GM19240 (cell line): Measurements from ENCODE around the gene UNC5C.

Experiments used
- DNase-seq: peaks from one replicate; pipeline ENCODE4 v3.0.0; 2011; ENCODE audit warnings: low spot score; ENCODE audit not compliant: insufficient read length

The UNC5C gene

GRCh38 chr4:95220205-95221175 is 328.3 kb downstream of the UNC5C start:
- DNase-seq: no peak

GRCh38 chr4:95219109-95219508 is 329.7 kb downstream of the UNC5C start:
- no peak for DNase-seq

DNA sequence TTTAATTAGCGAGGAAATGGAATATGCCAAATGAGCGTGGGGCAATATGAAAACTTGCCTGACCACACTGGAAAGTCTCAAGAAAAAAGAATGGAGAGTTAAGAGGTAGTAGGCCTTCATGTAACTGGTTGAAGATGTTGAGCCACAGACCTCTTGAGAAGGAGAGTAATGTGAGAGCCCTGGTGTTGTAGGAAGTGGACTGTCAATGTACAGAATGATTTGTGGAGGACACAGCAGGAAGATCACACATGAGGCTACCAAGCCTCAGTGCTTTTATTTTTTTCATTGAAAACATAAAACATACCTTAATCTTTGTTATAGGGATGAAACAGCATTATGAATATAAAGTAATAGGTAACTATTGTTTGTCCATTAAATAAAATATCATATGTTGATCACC is 331.6 kb downstream of the UNC5C start:
- no peak for DNase-seq

DNA sequence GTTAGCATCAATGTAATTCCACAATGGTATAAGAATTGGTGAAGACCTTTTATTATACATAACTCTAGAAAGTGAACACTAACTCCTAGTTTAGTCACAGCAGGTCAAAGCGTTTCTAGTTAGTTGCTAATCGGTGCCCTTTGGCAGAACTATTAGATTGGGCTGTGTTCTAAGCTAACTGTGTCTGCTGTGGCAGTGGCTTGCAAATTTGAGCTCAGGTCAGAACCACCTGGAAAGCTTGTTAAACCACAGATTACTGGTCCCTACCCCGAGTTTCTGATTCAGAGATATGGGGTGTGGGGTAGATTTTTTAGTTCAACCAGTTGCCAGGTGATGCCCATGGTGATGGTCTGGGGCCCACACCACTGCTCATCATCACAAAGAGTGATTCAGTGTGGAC is 332.1 kb downstream of the UNC5C start:
- DNase-seq: no peak

GRCh38 chr4:95215991-95216605 is 332.7 kb downstream of the UNC5C start:
- DNase-seq: no peak

DNA sequence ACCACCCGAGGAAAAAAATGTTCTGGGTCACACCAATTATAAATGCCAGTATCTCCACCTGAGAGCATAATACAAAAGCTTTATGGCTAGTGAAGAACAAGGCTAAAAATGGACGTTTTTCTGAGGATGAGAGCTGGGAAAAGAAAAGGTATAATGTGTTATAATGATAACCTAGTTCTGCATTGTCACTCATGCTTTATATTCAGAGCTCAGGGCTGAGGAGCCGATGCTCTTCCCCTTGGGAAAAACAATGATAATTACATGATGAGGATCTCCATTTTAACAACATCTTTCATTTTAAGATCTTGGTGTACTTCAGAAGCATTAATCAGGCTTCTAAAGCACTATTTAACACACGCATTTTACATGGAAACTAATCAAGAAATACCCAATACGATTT is 333.7 kb downstream of the UNC5C start:
- DNase-seq: no peak

- DNase-seq: no peak
Observed at GRCh38 chr4:95214408-95214807, 334.4 kb downstream of the UNC5C start.

DNA sequence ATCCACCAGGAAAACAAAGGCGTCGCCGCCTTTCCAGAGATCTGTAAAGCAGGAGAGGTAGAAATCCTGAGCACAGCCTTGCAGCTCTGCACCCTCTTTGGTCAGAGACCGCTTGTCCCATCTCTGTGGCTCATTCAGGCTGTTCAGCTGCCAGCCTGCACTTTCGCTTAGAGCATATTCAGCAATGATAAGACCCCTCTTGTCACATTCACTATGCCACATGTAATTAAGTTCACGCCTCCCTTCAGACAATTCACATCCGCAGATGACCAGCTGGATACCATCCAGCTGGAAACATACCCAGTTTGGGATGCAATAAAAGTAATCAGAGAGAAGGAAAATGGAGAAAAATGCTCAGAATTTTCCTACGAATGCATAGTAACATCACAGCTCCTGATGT is 335.4 kb downstream of the UNC5C start:
- no peak for DNase-seq

- DNase-seq: no peak
Observed at GRCh38 chr4:95212692-95213091, 336.1 kb downstream of the UNC5C start.

- no peak for DNase-seq
Observed at GRCh38 chr4:95209927-95210326, 338.8 kb downstream of the UNC5C start.

GRCh38 chr4:95204873-95205272 is 343.9 kb downstream of the UNC5C start:
- DNase-seq: no peak

DNA sequence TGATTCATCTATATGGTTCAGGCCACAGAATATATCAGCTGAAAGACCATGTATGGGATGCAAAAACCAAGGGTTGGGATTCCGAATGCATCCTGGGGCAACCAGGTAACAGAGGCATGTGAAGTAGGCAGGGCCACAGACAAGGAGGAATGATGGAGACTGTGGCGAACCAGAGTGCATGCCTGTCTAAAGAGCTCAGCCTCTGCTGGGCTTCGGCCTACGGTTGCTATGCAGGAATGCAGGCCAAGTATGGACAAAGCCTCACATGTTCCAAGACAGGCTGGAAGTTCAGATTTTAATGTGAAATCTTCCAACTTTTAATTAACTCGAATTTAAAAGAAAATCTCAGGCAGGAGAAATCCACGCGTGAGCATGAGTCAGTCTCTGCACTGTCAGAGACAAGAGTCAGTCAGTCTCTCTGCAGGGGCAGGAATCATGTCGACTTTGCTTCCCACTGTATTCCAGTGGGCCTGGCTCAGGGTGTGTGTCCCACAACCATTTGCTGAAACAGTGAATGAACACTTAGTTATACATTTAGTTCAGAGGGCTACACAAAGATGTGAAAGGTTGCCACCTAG is 344.4 kb downstream of the UNC5C start:
- no peak for DNase-seq

GRCh38 chr4:95198961-95199360 is 349.8 kb downstream of the UNC5C start:
- no peak for DNase-seq

DNA sequence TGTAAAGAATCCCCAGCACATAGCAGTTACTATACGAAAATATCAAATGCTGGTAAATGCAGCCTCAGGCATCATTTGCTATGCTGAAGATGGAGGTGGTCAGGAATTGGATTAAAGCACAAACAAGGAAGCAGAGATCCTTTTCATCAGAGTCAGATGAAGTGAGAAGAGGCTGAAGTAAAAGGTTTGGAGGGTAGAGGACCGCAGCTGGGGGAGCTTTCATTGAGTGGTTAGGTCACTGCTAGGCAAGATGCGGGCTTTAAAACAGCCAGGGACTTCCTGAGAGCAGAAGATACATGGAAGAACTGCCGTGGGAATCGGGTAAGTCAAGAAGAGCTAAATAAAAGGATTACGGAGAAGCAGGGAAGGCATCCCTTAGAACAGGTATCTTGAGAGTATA is 351.4 kb downstream of the UNC5C start:
- DNase-seq: no peak

DNA sequence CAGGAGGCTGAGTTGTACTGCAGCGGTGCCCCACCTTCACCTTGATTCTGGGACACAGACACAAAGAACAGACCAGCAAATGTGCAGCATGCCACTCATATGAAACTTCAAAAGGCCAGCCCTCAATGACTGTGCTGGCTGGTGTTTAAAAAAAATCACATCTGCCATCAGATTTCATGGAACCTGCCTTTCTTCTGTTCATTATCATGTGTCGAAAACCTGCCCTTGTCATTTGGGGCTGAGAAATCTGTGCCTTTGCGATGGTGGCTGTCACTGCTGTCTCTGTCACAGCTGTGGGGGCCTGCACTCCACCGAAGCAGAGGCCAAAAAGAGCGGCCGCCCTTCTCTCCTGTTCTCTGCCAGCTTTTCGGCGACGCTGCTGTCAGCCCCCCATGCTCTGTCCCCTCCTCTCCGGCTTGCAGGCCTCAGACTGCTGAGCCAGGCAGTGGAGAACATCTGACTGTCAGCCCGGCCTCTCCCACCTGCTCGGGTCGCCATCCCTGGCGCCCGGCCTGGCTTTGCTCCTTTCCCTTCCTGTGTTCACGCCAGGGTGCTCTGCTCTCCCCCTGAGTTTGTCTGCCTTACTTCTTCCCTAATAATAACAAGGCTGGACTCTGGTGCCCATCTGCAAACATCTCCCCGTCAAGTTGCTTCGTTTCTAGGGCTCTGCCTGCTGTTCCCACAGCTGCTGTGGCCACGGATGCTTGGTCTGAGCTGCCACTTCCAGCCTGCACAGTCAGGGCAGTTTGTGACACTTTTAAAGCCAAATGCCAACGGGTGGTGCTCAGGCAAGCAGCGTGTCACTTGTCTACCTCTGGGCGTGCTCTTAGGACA is 355.2 kb downstream of the UNC5C start:
- DNase-seq: no peak

GRCh38 chr4:95191537-95191936 is 357.2 kb downstream of the UNC5C start:
- no peak for DNase-seq

- no peak for DNase-seq
Observed at GRCh38 chr4:95190751-95191436, 357.9 kb downstream of the UNC5C start.

GRCh38 chr4:95188701-95189370 is 359.9 kb downstream of the UNC5C start:
- no peak for DNase-seq

- DNase-seq: no peak
Observed at GRCh38 chr4:95186666-95187065, 362.1 kb downstream of the UNC5C start.

GRCh38 chr4:95183656-95184408 is 364.9 kb downstream of the UNC5C start:
- DNase-seq: no peak
